HCT116 (cell line): ENCODE measurements around the gene FAAP100. TPM values are rescaled to one million over a fixed set of nuclear protein-coding genes. Genes with fewer than 3 reads are reported as not detected.

ENCODE experiments used
- ATAC-seq: fragments of 200-7000 bp; cut with Tn5 transposase; 2 replicates; pipeline ENCODE4 v1.9.1; 2020; ENCODE audit warnings: mild to moderate bottlenecking, moderate library complexity
- BruUV-seq: library from RNA; stranded (reverse); fragments of 400-500 nt; replicated peaks from 2 replicates; lab custom pipeline; 2021; lab: Mats Ljungman, UMichigan
- CTCF ChIA-PET: fragments of 300-600 bp; sonication (Branson Sonifier 250); formaldehyde crosslinking; loops from one replicate; lab custom pipeline; 2021; ENCODE audit warnings: antibody characterized with exemption; lab: Charles Lee
- POLR2A ChIA-PET: fragments of 300-600, 350-600 bp; sonication (Branson Sonifier 250); formaldehyde crosslinking; loops from one replicate; lab custom pipeline; 2021; ENCODE audit warnings: antibody characterized with exemption; lab: Charles Lee
- RAD21 ChIA-PET, 2 experiments: fragments of 300-600 bp; sonication (Branson Sonifier 250); formaldehyde crosslinking; loops; one replicate each; lab custom pipeline; 2023; ENCODE audit warnings: low total read pairs in 2 of 2; ENCODE audit not compliant: uncharacterized antibody in 2 of 2, unreplicated experiment in 2 of 2, low non-redundant PET in 1 of 2; lab: Charles Lee
- DNase-seq: peaks from one replicate; pipeline ENCODE4 v3.0.0-alpha.2; 2010; ENCODE audit warnings: low read depth, low spot score
- H2AFZ ChIP-seq: fragments of 200-600 bp; shearing (Covaris generic), sonication (generic); 2 replicates; pipeline ENCODE4 v1.6.1; 2017; ENCODE audit warnings: low read depth, mixed run types, mixed read lengths, antibody characterized with exemption, low read length; ENCODE audit not compliant: poor library complexity, severe bottlenecking
- H3K27ac ChIP-seq: 2 replicates; pipeline ENCODE4 v1.5.1; 2012; ENCODE audit warnings: low read depth, low read length
- H3K27me3 ChIP-seq: fragments of 200-600 bp; sonication (generic); 2 replicates; pipeline ENCODE4 v1.6.1; 2016; ENCODE audit warnings: mixed run types, low read length, mixed read lengths; ENCODE audit not compliant: insufficient read depth
- H3K36me3 ChIP-seq, 2 experiments: fragments of 200-500 bp in 1 of 2; fragments of 200-600 bp in 1 of 2; sonication (Bioruptor generic) in 1 of 2; sonication (generic) in 1 of 2; 2 replicates each; pipeline versions ENCODE4 v1.5.1 to v1.6.1; 2014 to 2016; ENCODE audit warnings: low read length in 2 of 2, inconsistent platforms in 1 of 2, mixed read lengths in 1 of 2, mixed run types in 1 of 2; ENCODE audit not compliant: insufficient read depth in 2 of 2, control insufficient read depth in 1 of 2
- H3K4me1 ChIP-seq, 2 experiments: fragments of 200-600 bp in 1 of 2; sonication (generic) in 1 of 2; 2 replicates each; pipeline versions ENCODE4 v1.5.1 to v1.6.1; 2012 to 2017; ENCODE audit warnings: low read length in 2 of 2, inconsistent platforms in 1 of 2, mild to moderate bottlenecking in 1 of 2, mixed read lengths in 1 of 2, mixed run types in 1 of 2, moderate library complexity in 1 of 2; ENCODE audit not compliant: insufficient read depth in 2 of 2, control insufficient read depth in 1 of 2
- H3K4me2 ChIP-seq: fragments of 200-600 bp; sonication (generic); 2 replicates; pipeline ENCODE4 v1.6.1; 2017; ENCODE audit warnings: mixed run types, low read length, mixed read lengths
- H3K4me3 ChIP-seq, 2 experiments: fragments of 200-600 bp in 1 of 2; sonication (generic) in 1 of 2; replicated peaks in 1 of 2; 2 replicates each; pipeline ENCODE4 v1.5.1; 2011 to 2016; ENCODE audit warnings: low read length in 2 of 2, control low read depth in 1 of 2, low read depth in 1 of 2, mild to moderate bottlenecking in 1 of 2, mixed read lengths in 1 of 2, mixed run types in 1 of 2
- H3K79me2 ChIP-seq: fragments of 200-600 bp; sonication (generic); 2 replicates; pipeline ENCODE4 v1.6.1; 2017; ENCODE audit warnings: mild to moderate bottlenecking, mixed run types, low read length, moderate library complexity, mixed read lengths; ENCODE audit not compliant: insufficient read depth
- H3K9ac ChIP-seq: fragments of 200-600 bp; sonication (generic); 2 replicates; pipeline ENCODE4 v1.6.1; 2016; ENCODE audit warnings: low read length, mixed read lengths
- H3K9me2 ChIP-seq: fragments of 200-600 bp; sonication (generic), shearing (Covaris generic); 2 replicates; pipeline ENCODE4 v1.6.1; 2017; ENCODE audit warnings: mixed run types, mild to moderate bottlenecking, moderate library complexity; ENCODE audit not compliant: insufficient read depth
- H3K9me3 ChIP-seq, 2 experiments: fragments of 200-500 bp in 1 of 2; fragments of 200-600 bp in 1 of 2; sonication (Bioruptor generic) in 1 of 2; sonication (generic) in 1 of 2; 2 replicates each; pipeline ENCODE4 v1.6.1; 2014 to 2017; ENCODE audit warnings: low read length in 2 of 2, mixed read lengths in 2 of 2, inconsistent platforms in 1 of 2, low read depth in 1 of 2, mild to moderate bottlenecking in 1 of 2, mixed run types in 1 of 2, moderate library complexity in 1 of 2; ENCODE audit not compliant: control insufficient read depth in 1 of 2, insufficient read depth in 1 of 2
- H4K20me1 ChIP-seq: fragments of 200-600 bp; sonication (generic), shearing (Covaris generic); 2 replicates; pipeline ENCODE4 v1.6.1; 2017; ENCODE audit warnings: mixed run types, mild to moderate bottlenecking, moderate library complexity; ENCODE audit not compliant: insufficient read depth
- CBX3 ChIP-seq: IDR thresholded peaks from 2 replicates; pipeline ENCODE4 v1.6.1; 2012; ENCODE audit warnings: low read depth
- CEBPB ChIP-seq: IDR thresholded peaks from 2 replicates; pipeline ENCODE4 v1.6.1; 2012; ENCODE audit warnings: low read depth
- ELF1 ChIP-seq: IDR thresholded peaks from 2 replicates; pipeline ENCODE4 v1.6.1; 2012; ENCODE audit warnings: low read depth, borderline replicate concordance
- EZH2phosphoT487 ChIP-seq: fragments of 200-600 bp; IDR thresholded peaks from 2 replicates; pipeline ENCODE4 v1.6.1; 2018; ENCODE audit warnings: antibody characterized with exemption, borderline replicate concordance
- JUND ChIP-seq: IDR thresholded peaks from 2 replicates; pipeline ENCODE4 v1.6.1; 2012
- POLR2A ChIP-seq: IDR thresholded peaks from 2 replicates; pipeline ENCODE4 v1.7.0; 2011; ENCODE audit warnings: borderline replicate concordance; ENCODE audit not compliant: insufficient read depth, insufficient read length; ENCODE audit errors: extremely low read depth
- POLR2AphosphoS5 ChIP-seq: IDR thresholded peaks from 2 replicates; pipeline ENCODE4 v1.6.1; 2011; ENCODE audit warnings: mild to moderate bottlenecking, low read depth, low read length, moderate library complexity
- SIN3A ChIP-seq: IDR thresholded peaks from 2 replicates; pipeline ENCODE4 v1.6.1; 2012; ENCODE audit warnings: low read depth
- SRF ChIP-seq: IDR thresholded peaks from 2 replicates; pipeline ENCODE4 v1.6.1; 2012; ENCODE audit warnings: low read depth
- TCF7L2 ChIP-seq: IDR thresholded peaks from 2 replicates; pipeline ENCODE4 v1.7.0; 2011; ENCODE audit warnings: borderline replicate concordance, inconsistent platforms; ENCODE audit not compliant: insufficient read depth, insufficient read length; ENCODE audit errors: extremely low read depth
- ZFX ChIP-seq: fragments of 450-650 bp; IDR thresholded peaks from 2 replicates; pipeline ENCODE4 v1.6.1; 2017
- intact Hi-C: fragments of 100-400 bp; cut with micrococcal nuclease; formaldehyde crosslinking; loops from 2 replicates; pipeline ENCODE4 v1.10.0; 2022
- total RNA-seq: library from RNA; stranded (reverse); gene quantifications from one replicate; pipeline ENCODE4 v1.2.1, GENCODE V29; 2021; ENCODE audit not compliant: unreplicated experiment
- TF ChIP-seq, protein P1 (sequence below): IDR thresholded peaks from 2 replicates; pipeline ENCODE4 v1.6.1; 2012

Gene FAAP100
- total RNA-seq, 1 experiment from 2014 or later, result 53.4 TPM

DNA sequence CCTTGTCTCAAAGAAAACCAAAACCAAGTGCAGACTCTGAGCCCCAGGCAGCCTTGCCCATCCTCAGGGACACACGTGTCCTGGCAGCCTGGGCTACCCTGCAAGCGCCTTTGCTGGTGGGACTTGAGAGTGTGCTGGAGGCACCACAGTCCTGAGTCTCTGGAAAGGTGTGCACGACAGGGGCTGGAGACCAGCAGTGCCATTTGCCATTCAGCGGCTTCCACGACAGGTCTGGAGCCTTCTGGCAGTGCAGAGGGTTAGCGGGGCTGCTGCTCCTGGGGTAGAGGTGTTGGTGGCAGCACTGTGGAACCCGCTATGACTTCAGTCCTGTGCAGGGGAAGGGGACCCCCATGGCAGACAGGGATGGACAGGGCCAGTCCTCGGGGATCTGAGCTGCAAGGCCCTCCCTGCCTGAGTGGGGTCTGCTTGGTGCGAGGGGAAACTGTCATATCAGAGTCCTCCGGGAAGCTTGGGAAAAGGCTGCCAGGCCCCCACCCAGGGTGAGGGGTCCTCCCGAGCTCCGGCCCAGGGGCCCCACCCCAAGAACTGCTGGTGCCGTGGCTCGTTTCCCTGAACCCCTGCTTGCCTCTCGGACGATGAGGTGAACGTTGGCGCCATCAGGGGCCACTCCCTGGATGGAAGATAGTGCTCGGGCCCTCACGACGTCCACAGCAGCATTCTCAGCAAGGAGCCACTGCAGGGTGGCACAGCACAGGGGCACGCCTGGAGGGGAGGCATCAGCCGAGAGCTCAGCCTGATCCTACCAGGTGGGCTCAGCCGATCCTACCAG lies 6.8 kb downstream of the FAAP100 start:
- Histone ChIP-seq H3K9ac (no peak overlapping the region), H4K20me1 (no peaks in the 10 kb centered on the region), H3K4me3 (no peak overlapping the region), H3K9me3 (no peaks in the 10 kb centered on the region), H3K4me2 (no peak overlapping the region), H3K79me2 (peaks cover 27% of the 10 kb centered on the region), H3K27ac (no peak overlapping the region; the same call in 1 of the 2 replicates), H2AFZ (no peak overlapping the region), H3K4me1 (no peaks in the 10 kb centered on the region), H3K27me3 (no peaks in the 10 kb centered on the region), H3K36me3 (peaks cover 27 to 60% of the 10 kb centered on the region in 2 experiments), H3K9me2 (no peaks in the 10 kb centered on the region)
- ATAC-seq (no peak), DNase-seq (no peak)
- BruUV-seq, result no TSS peak
- RAD21 ChIA-PET, result no interaction called here
- intact Hi-C loops, result no loop called here
- POLR2A ChIA-PET, result no interaction called here
- CTCF ChIA-PET, result no interaction called here
- no peak for TF ChIP-seq SIN3A
- no peak for TF ChIP-seq POLR2A
- TF ChIP-seq SRF, result no peak
- TF ChIP-seq POLR2AphosphoS5, result no peak
- no peak for TF ChIP-seq JUND
- no peak for TF ChIP-seq TCF7L2
- no peak for TF ChIP-seq CEBPB
- TF ChIP-seq, protein P1, sequence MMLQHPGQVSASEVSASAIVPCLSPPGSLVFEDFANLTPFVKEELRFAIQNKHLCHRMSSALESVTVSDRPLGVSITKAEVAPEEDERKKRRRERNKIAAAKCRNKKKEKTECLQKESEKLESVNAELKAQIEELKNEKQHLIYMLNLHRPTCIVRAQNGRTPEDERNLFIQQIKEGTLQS, result no peak
- no peak for TF ChIP-seq CBX3
- no peak for TF ChIP-seq ZFX
- no peak for TF ChIP-seq ELF1
- no peak for TF ChIP-seq EZH2phosphoT487
- TF ChIP-seq, all 23 proteins: peak for 0
